ENCODE results near the gene ERC1.

Gene ERC1

DNA sequence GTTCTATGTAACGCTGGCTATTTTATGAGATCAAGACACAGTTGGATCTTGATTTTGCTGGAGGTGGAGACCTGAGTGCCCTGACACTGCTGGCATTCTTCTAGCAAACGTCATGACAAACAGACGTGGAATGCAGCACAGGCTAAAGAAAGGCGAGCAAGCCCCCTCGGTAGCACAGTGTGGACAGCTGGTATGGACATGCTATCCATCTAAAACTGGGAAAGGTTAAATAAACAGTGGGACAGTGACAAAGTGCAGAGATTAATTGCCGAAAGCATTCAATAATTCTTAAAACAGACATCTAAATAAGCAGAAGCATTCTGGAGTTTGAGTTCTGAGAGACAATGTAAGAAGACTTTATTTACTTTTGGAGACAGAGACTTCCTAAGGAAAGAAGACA is 366.1 kb downstream of the ERC1 start:
- TF ChIP-seq GATA3 (IDR thresholded peaks at IDR 0.05; ENCODE audit: low read depth, low read length) (no peak), GATA2 (IDR thresholded peaks at IDR 0.05; ENCODE audit: low read depth, low read length) (no peak)

DNA sequence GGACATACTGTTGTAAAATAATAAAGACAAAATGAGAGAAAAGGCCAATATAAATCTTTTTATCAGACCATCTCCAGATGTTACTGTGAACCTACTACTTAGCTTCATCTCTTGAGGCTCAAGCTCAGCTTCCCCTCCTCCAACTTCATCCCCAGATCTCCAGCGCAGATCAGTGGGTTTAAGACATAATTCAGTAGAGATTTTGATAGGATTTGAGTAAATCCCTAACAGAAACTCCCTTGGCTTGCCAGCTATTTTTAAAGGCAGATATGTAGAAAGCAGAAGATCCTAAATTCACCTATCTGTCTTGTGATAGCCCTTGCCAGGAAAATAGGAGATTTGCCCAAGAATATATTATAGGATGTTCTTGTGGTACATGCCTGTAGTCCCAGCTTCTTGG is 366.7 kb downstream of the ERC1 start:
- TF ChIP-seq GATA3 (IDR thresholded peaks at IDR 0.05; ENCODE audit: low read depth, low read length) (no peak), GATA2 (IDR thresholded peaks at IDR 0.05; ENCODE audit: low read depth, low read length) (0 out of 2 replicates have a peak, but pooled peaks have one; percentile 15)

DNA sequence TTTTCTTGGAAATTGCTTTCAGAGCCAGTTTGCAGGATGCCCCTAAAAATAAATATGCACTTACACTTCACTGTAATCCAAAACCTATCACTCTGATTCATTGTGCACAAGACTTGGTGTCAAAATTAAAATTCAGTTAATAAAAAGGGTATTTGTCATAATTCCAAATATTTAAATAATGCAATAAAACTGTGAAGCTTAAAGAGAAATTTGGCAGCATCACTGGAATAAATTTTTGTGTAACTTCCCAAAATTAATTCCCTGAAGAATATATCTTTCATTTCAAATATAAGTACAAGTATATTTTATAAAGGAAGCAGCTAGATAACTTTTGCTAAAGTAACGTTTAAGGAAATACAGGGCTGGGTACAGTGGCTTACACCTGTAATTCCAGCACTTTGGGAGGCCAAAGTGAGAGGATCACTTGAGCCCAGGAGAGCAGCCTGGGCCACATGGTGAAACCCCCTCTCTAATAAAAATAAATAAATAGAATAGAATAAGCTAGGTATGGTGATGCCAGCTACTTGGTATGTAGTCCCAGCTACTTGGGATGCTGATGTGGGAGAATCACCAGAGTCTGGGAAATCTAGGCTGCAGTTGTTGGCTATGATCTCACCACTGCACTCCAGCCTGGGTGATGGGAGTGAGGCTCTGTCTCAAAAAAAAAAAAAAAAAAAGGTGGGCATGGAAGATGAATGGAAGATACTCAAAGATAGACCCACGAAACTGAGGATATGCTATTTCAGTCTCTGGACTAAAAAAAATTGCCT is 369.6 kb downstream of the ERC1 start:
- no peak for TF ChIP-seq GATA3 (IDR thresholded peaks at IDR 0.05; ENCODE audit: low read depth, low read length)
- TF ChIP-seq GATA2 (IDR thresholded peaks at IDR 0.05; ENCODE audit: low read depth, low read length) = no peak

- TF ChIP-seq GATA2 (IDR thresholded peaks at IDR 0.05; ENCODE audit: low read depth, low read length) = no peak
These were observed 371.2 kb downstream of the ERC1 start for GRCh38 chr12:1362143-1362662.

DNA sequence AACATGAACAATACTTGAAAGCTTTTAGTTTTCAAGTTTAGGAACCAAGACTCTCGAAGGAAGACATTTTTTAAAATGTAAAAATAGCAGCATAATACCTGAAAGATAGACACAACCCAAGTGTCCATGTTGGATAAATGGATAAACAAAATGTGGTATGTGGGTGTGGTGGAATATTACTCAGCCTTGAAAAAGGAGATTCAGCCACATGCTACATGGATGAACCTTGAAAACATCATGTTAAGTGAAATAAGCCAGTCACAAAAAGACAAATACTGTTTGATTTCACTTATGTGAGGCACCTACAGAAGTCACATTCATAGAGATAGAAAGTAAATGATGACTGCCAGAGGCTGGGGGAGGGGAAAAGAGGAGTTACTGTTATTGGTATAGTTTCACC is 374.7 kb downstream of the ERC1 start:
- no peak for TF ChIP-seq GATA3 (IDR thresholded peaks at IDR 0.05; ENCODE audit: low read depth, low read length)
- no peak for TF ChIP-seq GATA2 (IDR thresholded peaks at IDR 0.05; ENCODE audit: low read depth, low read length)

DNA sequence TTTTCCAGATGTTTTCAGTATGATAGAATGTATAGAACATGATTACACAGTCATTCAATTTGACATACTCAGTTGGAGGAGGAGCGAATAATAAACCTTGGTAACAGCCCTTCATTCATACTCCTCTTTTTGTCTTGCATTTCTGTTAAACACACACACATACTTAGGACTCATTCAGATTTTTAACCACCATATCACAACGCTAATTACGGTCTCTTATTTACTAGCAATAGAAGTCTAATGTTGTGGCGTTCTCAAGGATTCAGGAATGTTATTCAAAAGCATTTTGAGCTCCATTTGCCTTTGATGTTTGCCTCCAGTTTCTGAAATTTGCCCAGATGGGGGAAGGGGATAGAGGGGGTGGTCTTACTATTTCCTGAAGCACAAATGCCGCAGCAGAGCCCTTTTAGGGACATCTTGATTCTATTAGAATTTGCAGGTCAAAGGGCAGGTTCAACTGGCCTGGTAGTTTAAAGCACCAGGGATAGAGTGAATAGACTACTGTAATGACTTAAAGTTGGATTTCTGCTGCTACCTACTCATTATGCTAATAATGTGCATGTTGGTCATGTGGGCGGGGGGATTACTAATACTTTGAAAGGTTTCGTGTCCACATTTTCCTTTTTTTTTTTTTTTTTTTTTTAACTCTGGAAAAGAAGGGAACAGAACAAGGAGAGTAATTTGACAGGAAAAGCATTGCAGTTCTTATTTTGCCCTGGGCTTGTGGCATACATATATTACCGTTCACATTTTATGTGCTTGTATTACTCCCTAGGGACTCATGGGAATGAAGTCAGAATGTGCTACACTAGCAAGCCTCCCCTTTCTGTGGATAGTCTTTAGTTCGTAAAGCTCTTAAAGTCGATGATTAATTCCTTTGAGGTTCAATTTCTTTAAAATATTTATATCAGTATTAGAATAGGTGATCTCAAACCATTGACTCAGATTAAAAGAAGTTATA is 376.6 kb downstream of the ERC1 start:
- TF ChIP-seq GATA3 (IDR thresholded peaks at IDR 0.05; ENCODE audit: low read depth, low read length) = no peak

DNA sequence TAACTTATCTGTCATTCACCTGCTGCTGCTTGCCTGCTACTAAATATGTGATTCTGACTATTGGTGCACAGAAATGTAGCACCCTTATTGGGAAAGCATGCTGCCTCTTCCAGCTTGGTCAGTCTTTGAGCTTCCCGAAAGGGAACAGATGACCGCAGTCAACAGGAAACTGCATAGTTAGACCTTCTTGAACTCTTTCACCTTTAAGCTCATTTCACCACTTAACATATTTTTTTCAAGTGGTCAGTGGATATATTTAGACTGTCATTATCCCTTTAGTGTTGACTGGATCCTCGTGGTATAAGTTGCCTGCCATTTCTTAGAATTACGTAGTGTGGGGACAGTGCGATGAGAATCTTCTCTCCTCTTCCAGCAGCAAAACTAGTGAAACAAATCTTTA is 378.4 kb downstream of the ERC1 start:
- no peak for TF ChIP-seq GATA2 (IDR thresholded peaks at IDR 0.05; ENCODE audit: low read depth, low read length)
- no peak for TF ChIP-seq GATA3 (IDR thresholded peaks at IDR 0.05; ENCODE audit: low read depth, low read length)

GRCh38 chr12:1369938-1370500 is 379.0 kb downstream of the ERC1 start:
- no peak for TF ChIP-seq GATA2 (IDR thresholded peaks at IDR 0.05; ENCODE audit: low read depth, low read length)
- TF ChIP-seq GATA3 (IDR thresholded peaks at IDR 0.05; ENCODE audit: low read depth, low read length) = no peak

DNA sequence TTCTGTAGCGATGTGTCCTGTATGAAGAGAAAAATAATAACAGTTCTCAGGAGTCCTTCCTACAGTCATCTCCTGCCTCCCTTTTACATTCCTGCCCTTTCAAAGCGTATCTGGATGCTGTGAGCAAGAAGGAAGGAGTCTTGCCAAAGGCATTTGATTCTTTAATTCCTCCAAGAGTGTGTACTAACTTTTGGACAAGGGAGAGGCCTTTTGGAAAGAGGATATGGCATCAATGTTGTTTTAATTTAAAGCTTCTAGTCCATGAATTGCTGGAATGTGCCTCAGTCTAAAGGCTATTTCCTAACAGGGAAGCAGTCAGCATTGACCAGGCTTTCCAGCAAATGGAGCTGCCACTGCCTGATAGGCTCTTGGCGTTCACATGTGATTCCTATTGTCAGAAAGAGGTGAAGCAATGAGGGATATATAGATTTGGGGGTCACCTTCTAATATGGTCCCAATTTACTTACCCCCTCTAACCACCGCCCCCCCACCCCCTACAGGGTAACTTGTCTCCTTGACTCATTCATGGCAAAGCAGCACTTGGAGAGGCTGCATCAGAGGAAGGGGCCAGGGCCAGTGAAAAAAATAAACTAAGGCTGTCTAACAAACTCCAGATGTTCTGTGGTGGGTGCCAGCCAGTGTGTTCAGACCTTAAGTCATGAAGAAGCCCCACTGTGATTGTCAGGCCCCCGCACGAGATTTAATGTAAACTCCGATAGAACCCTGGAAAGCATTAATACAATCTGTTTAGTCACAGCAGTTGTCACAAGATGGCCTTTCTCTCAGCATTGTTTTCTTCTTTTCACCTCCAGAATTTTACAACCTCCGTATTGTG is 383.1 kb downstream of the ERC1 start:
- TF ChIP-seq GATA2 (IDR thresholded peaks at IDR 0.05; ENCODE audit: low read depth, low read length) (no peak), GATA3 (IDR thresholded peaks at IDR 0.05; ENCODE audit: low read depth, low read length) (no peak)

DNA sequence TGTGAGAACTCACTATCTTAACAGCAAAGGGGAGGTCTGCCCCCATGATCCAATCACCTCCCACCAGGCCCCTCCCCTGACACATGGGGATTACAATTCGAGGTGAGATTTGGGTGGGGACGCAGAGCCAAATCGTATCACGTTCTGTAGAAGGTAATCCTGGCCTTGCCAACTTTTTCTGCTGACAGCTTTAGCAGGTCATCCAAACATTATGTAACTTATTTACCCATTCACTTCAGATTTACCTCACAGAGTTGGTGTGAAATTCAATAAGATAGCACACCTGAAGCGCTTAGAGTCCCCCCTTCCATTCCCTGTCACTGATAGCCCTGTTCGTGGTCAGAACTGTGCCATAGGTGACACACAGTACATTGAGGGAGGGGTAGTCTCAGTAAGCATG is 384.3 kb downstream of the ERC1 start:
- no peak for TF ChIP-seq GATA3 (IDR thresholded peaks at IDR 0.05; ENCODE audit: low read depth, low read length)
- no peak for TF ChIP-seq GATA2 (IDR thresholded peaks at IDR 0.05; ENCODE audit: low read depth, low read length)

DNA sequence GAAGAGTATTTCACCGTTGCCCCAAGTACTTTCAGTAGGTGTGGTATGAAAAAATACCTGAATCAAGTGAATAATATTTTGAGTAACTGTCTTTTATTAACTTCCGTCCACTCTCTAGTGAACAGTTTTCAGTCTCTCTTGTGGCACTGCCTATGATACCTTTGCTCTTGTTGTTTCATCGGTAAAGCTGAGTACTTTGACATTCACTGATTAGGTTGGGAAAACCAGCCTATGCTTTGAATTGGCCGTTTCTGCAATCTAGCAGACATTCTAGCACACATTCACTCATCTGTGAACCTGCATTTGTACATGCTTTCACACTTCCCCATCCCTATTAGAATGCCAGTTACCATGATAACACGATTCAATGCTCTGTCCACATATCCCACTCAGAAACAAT is 386.1 kb downstream of the ERC1 start:
- TF ChIP-seq GATA3 (IDR thresholded peaks at IDR 0.05; ENCODE audit: low read depth, low read length) (no peak), GATA2 (IDR thresholded peaks at IDR 0.05; ENCODE audit: low read depth, low read length) (no peak)

DNA sequence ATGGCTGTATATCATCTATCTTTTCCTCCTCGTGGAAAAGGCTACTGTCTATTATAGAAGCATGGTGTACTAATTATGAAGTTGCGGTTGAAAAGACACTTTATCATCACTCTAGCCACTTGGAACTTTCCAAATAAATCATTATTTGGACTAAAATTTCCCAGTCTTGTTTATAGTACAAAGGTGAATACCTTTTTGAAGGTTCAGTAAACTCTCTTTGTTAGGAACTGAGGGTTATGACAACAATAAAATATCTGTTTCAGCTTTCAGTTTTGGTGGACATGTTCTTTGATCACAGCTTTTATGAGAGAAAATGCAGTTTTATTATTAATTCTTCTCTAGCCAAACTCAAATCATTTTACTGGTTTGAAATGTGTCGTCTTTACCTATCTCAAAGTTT is 386.7 kb downstream of the ERC1 start:
- TF ChIP-seq GATA3 (IDR thresholded peaks at IDR 0.05; ENCODE audit: low read depth, low read length) (no peak), GATA2 (IDR thresholded peaks at IDR 0.05; ENCODE audit: low read depth, low read length) (no peak)

- TF ChIP-seq GATA3 (IDR thresholded peaks at IDR 0.05; ENCODE audit: low read depth, low read length) (no peak), GATA2 (IDR thresholded peaks at IDR 0.05; ENCODE audit: low read depth, low read length) (no peak)
These were observed 389.3 kb downstream of the ERC1 start for GRCh38 chr12:1380171-1380851.
